Nephron progenitor cell (in vitro differentiated cells): ENCODE results near the gene TM4SF18.

Experiments
- DNase-seq: peaks from one replicate; pipeline ENCODE4 v3.0.0; 2021
- H3K27ac Mint-ChIP-seq: 2 replicates; pipeline ENCODE4 v1.8.0; 2021; ENCODE audit warnings: mild to moderate bottlenecking, moderate library complexity, mixed read lengths
- H3K27me3 Mint-ChIP-seq: 2 replicates; pipeline ENCODE4 v1.8.0; 2021; ENCODE audit warnings: mild to moderate bottlenecking, low read depth, mixed read lengths; ENCODE audit not compliant: poor library complexity
- H3K36me3 Mint-ChIP-seq: 2 replicates; pipeline ENCODE4 v1.8.0; 2021; ENCODE audit warnings: low read depth, mixed read lengths
- H3K4me1 Mint-ChIP-seq: 2 replicates; pipeline ENCODE4 v1.8.0; 2021; ENCODE audit warnings: mixed read lengths
- H3K4me3 Mint-ChIP-seq: 2 replicates; pipeline ENCODE4 v1.8.0; 2021; ENCODE audit warnings: mild to moderate bottlenecking, moderate library complexity, mixed read lengths
- H3K9me3 Mint-ChIP-seq: 2 replicates; pipeline ENCODE4 v1.8.0; 2021; ENCODE audit warnings: mild to moderate bottlenecking, moderate library complexity, mixed read lengths
- CTCF ChIP-seq: fragments of 200-600 bp; sonication (generic); IDR thresholded peaks from 2 replicates; pipeline ENCODE4 v1.5.0; 2021; ENCODE audit warnings: antibody characterized with exemption

The TM4SF18 gene

DNA sequence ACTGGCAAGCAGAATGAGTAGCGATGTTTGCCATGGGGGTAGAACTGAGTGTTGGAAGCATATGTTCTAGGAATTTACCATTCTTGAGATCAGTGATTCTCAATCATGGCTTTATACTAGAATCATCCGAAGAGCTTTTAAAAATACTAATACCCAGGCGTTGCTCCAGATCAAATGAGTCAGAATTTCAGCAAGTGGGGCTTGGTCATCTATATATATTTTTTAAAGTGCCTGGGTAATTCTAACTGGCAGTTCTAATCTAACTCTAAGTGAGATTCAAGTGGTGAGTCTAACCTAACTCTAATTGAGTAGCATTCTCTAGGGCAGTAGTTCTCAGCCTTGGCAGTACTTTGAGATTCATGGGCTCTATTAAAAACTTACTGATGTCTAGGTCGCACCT is 23.2 kb upstream of the TM4SF18 start:
- Mint-ChIP-seq H3K4me1 (peaks cover 8% of the 10 kb centered on the region), H3K27ac (no peak overlapping the region), H3K27me3 (peaks cover 3% of the 10 kb centered on the region), H3K4me3 (no peak overlapping the region), H3K9me3 (no peaks in the 10 kb centered on the region), H3K36me3 (no peaks in the 10 kb centered on the region)
- TF ChIP-seq CTCF, result no peak
- no peak for DNase-seq

GRCh38 chr3:149356044-149356592 is 22.7 kb upstream of the TM4SF18 start:
- no peak for TF ChIP-seq CTCF
- Mint-ChIP-seq H3K27me3 (peaks cover 3% of the 10 kb centered on the region), H3K36me3 (no peaks in the 10 kb centered on the region)

GRCh38 chr3:149353581-149354184 is 20.2 kb upstream of the TM4SF18 start:
- peaks cover 7% of the 10 kb centered on the region for H3K27me3 Mint-ChIP-seq
- H3K27ac Mint-ChIP-seq, result no peak overlapping the region

More at GRCh38 chr3:149356044-149356592, 22.7 kb upstream of the TM4SF18 start:
- Mint-ChIP-seq H3K27ac (no peak overlapping the region), H3K4me3 (no peak overlapping the region), H3K9me3 (no peaks in the 10 kb centered on the region), H3K4me1 (peaks cover 8% of the 10 kb centered on the region)
- no peak for DNase-seq

GRCh38 chr3:149352556-149352955 is 19.1 kb upstream of the TM4SF18 start:
- no peak overlapping the region for H3K4me3 Mint-ChIP-seq
- H3K4me1 Mint-ChIP-seq, result peaks cover 4% of the 10 kb centered on the region
- no peaks in the 10 kb centered on the region for H3K36me3 Mint-ChIP-seq
- TF ChIP-seq CTCF, result peak; percentile 63
- H3K27ac Mint-ChIP-seq, result no peak overlapping the region
- peaks cover 9% of the 10 kb centered on the region for H3K27me3 Mint-ChIP-seq
- H3K9me3 Mint-ChIP-seq, result no peaks in the 10 kb centered on the region
- DNase-seq, result peak; percentile 46

More at GRCh38 chr3:149353581-149354184, 20.2 kb upstream of the TM4SF18 start:
- Mint-ChIP-seq H3K9me3 (no peaks in the 10 kb centered on the region), H3K36me3 (no peaks in the 10 kb centered on the region), H3K4me3 (no peak overlapping the region), H3K4me1 (peaks cover 8% of the 10 kb centered on the region)
- DNase-seq, result no peak
- no peak for TF ChIP-seq CTCF

- no peak for TF ChIP-seq CTCF
- Mint-ChIP-seq H3K27me3 (peaks cover 5% of the 10 kb centered on the region), H3K4me1 (peaks cover 28% of the 10 kb centered on the region), H3K36me3 (no peaks in the 10 kb centered on the region), H3K4me3 (no peak overlapping the region), H3K27ac (no peak overlapping the region), H3K9me3 (no peaks in the 10 kb centered on the region)
- DNase-seq, result no peak
Observed at GRCh38 chr3:149343951-149344350, 10.5 kb upstream of the TM4SF18 start.
